K562 (cell line): ENCODE results near the gene KIAA0513. TPM values are rescaled to one million over a fixed set of nuclear protein-coding genes. Genes with fewer than 3 reads are reported as not detected.

ENCODE experiments used
- ATAC-seq: fragments of 200-7000 bp; cut with Tn5 transposase; 3 replicates; pipeline ENCODE4 v1.9.1; 2020; ENCODE audit warnings: moderate library complexity
- BruUV-seq: library from RNA; stranded (reverse); fragments of 400-500 nt; replicated peaks from 2 replicates; lab custom pipeline; 2021; lab: Mats Ljungman, UMichigan
- CTCF ChIA-PET: fragments of 300-600 bp; formaldehyde crosslinking; extraction: SDS; loops from one replicate; lab custom pipeline; 2021; ENCODE audit warnings: low intra/inter-chr PET ratio; lab: Yijun Ruan, JAX
- POLR2A ChIA-PET: fragments of 300-600, 350-650 bp; sonication (Branson Sonifier 250); formaldehyde crosslinking; extraction: SDS; loops from one replicate; lab custom pipeline; 2021; ENCODE audit warnings: antibody characterized with exemption, inconsistent platforms; lab: Yijun Ruan, JAX
- DNase-seq, 4 experiments: peaks; one replicate each; pipeline versions ENCODE4 v3.0.0 to v3.0.0-alpha.2; 2011 to 2018; ENCODE audit warnings: low spot score in 3 of 4, mixed read lengths in 3 of 4; ENCODE audit errors: extremely low read depth in 1 of 4
- FAIRE-seq: peaks from 2 replicates; lab custom pipeline; 2011; peaks lifted over from hg19 to GRCh38; lab: Jason Lieb, UNC
- H2AFZ ChIP-seq: 2 replicates; pipeline ENCODE4 v1.6.0; 2011; ENCODE audit warnings: low read depth, low read length, control low read depth, inconsistent platforms
- H3K27ac ChIP-seq: fragments of 200-600 bp; 3 replicates; pipeline ENCODE4 v1.8.0; 2011; ENCODE audit warnings: low read depth, mild to moderate bottlenecking, control low read depth, inconsistent platforms, low read length, moderate library complexity, mixed read lengths; ENCODE audit errors: extremely low read depth
- H3K27me3 ChIP-seq, 2 experiments: fragments of 300-600 bp in 1 of 2; 2 replicates in 1 of 2; 3 replicates in 1 of 2; pipeline versions ENCODE4 v1.6.0 to v1.8.0; 2011; ENCODE audit warnings: inconsistent platforms in 2 of 2, low read length in 2 of 2, mild to moderate bottlenecking in 1 of 2, mixed read lengths in 1 of 2, moderate library complexity in 1 of 2; ENCODE audit not compliant: control insufficient read depth in 2 of 2, insufficient read depth in 2 of 2
- H3K36me3 ChIP-seq: fragments of 300-600 bp; 3 replicates; pipeline ENCODE4 v1.8.0; 2011; ENCODE audit warnings: mild to moderate bottlenecking, low read length, inconsistent platforms; ENCODE audit not compliant: control insufficient read depth, insufficient read depth
- H3K4me1 ChIP-seq, 2 experiments: fragments of 200-600 bp in 1 of 2; replicated peaks in 1 of 2; 2 replicates in 1 of 2; 3 replicates in 1 of 2; pipeline versions ENCODE4 v1.5.1 to v1.8.0; 2011; ENCODE audit warnings: inconsistent platforms in 2 of 2, low read length in 2 of 2, mild to moderate bottlenecking in 1 of 2, mixed read lengths in 1 of 2, moderate library complexity in 1 of 2; ENCODE audit not compliant: control insufficient read depth in 2 of 2, insufficient read depth in 2 of 2
- H3K4me2 ChIP-seq: 2 replicates; pipeline ENCODE4 v1.6.1; 2011; ENCODE audit warnings: low read length, control low read depth, inconsistent platforms, mixed read lengths; ENCODE audit not compliant: insufficient read depth
- H3K4me3 ChIP-seq: fragments of 200-600 bp; sonication (generic), shearing (Covaris generic); 2 replicates; pipeline ENCODE4 v1.5.1; 2016; ENCODE audit warnings: control low read depth, inconsistent platforms
- H3K79me2 ChIP-seq: fragments of 200-600 bp; 3 replicates; pipeline ENCODE4 v1.8.0; 2011; ENCODE audit warnings: low read length, inconsistent platforms; ENCODE audit not compliant: control insufficient read depth, insufficient read depth
- H3K9ac ChIP-seq, 2 experiments: 2 replicates each; pipeline versions ENCODE4 v1.6.0 to v1.6.1; 2011; ENCODE audit warnings: low read depth in 2 of 2, low read length in 2 of 2, control low read depth in 1 of 2, inconsistent platforms in 1 of 2, mild to moderate bottlenecking in 1 of 2, mixed read lengths in 1 of 2; ENCODE audit not compliant: insufficient read depth in 1 of 2
- H3K9me1 ChIP-seq: one replicate; pipeline ENCODE4 v1.6.0; 2011; ENCODE audit warnings: inconsistent platforms, mild to moderate bottlenecking, low read length, moderate library complexity; ENCODE audit not compliant: control insufficient read depth, insufficient read depth
- H3K9me3 ChIP-seq: replicated peaks from 2 replicates; pipeline ENCODE4 v1.5.1; 2011; ENCODE audit warnings: low read depth, low read length, inconsistent platforms; ENCODE audit not compliant: control insufficient read depth, insufficient read depth
- H4K20me1 ChIP-seq: replicated peaks from 2 replicates; pipeline ENCODE4 v1.6.1; 2011; ENCODE audit warnings: low read length, inconsistent platforms, mixed read lengths; ENCODE audit not compliant: control insufficient read depth, insufficient read depth
- ELF4 ChIP-seq: fragments of 450-650 bp; formaldehyde crosslinking; IDR thresholded peaks from 2 replicates; pipeline ENCODE4 v1.4.0; 2022; ENCODE audit warnings: missing genetic modification characterization
- RFX5 ChIP-seq: IDR thresholded peaks from 2 replicates; pipeline ENCODE4 v1.6.1; 2011; ENCODE audit warnings: low read depth, mild to moderate bottlenecking, improper control_type of control experiment, low read length
- ZNF431 ChIP-seq: sonication (generic); formaldehyde crosslinking; IDR thresholded peaks from 2 replicates; pipeline ENCODE4 v1.8.0; 2022; ENCODE audit warnings: mild to moderate bottlenecking, missing genetic modification reagents
- ZNF780A ChIP-seq: fragments of 250-450 bp; sonication (Bioruptor Pico); IDR thresholded peaks from 2 replicates; pipeline ENCODE4 v1.5.0; 2021; ENCODE audit warnings: mild to moderate bottlenecking
- WGBS: fragments of 100-300 bp; shearing (Covaris generic); methylation state at CpG from one replicate; pipeline ENCODE4 v1.1.6; 2016; ENCODE audit warnings: low coverage, mixed read lengths; ENCODE audit not compliant: insufficient coverage; ENCODE audit errors: missing lambda C conversion rate; 5-methylcytosine and 5-hydroxymethylcytosine counted together
- in situ Hi-C: fragments of 300-500 bp; cut with MboI; formaldehyde crosslinking; loops from 4 replicates; pipeline ENCODE4 v1.15.0; 2018; ENCODE audit warnings: inconsistent platforms, mixed read lengths
- intact Hi-C: fragments of 100-400 bp; cut with micrococcal nuclease; formaldehyde crosslinking; loops from 2 replicates; pipeline ENCODE4 v1.14.2; 2022
- polyA plus RNA-seq, 8 experiments: library from polyadenylated mRNA; depleted of rRNA in 4 of 8; stranded (reverse) in 5 of 8; unstranded in 3 of 8; fragments of >200 nt; fragmentation: Nextera tagmentation in 2 of 8; fragmentation: Illumina TruSeq in 1 of 8; extraction: Ambion mirVana in 2 of 8; extraction: Trizol in 1 of 8; gene quantifications; 2 replicates each; pipeline versions ENCODE4 v1.2.1 to v1.2.3, GENCODE V29; 2011 to 2014; ENCODE audit warnings: inconsistent platforms in 1 of 8, missing spikeins in 1 of 8
- total RNA-seq, 7 experiments: library from RNA; depleted of rRNA in 6 of 7; stranded (reverse); fragments of >200 nt in 6 of 7; fragmentation: Illumina TruSeq in 2 of 7; extraction: Trizol in 2 of 7; gene quantifications; 2 replicates each; pipeline versions ENCODE4 v1.2.1 to v1.2.3, GENCODE V29; 2011 to 2021; ENCODE audit warnings: low replicate concordance in 1 of 7
- TF ChIP-seq, protein P1 (sequence below): fragments of 450-650 bp; IDR thresholded peaks from 2 replicates; pipeline ENCODE4 v1.6.1; 2018; ENCODE audit warnings: mild to moderate bottlenecking, low read depth; ENCODE audit not compliant: partially characterized antibody
- TF ChIP-seq, protein P2 (sequence below): sonication (generic); formaldehyde crosslinking; IDR thresholded peaks from 2 replicates; pipeline ENCODE4 v1.8.1; 2023; ENCODE audit warnings: mild to moderate bottlenecking, missing genetic modification reagents, moderate library complexity
- TF ChIP-seq, protein P3 (sequence below): sonication (generic); formaldehyde crosslinking; IDR thresholded peaks from 2 replicates; pipeline ENCODE4 v1.8.0; 2022; ENCODE audit warnings: mild to moderate bottlenecking, missing genetic modification reagents
- TF ChIP-seq, protein P4 (sequence below): fragments of 150-350 bp; conservative IDR thresholded peaks from 2 replicates; pipeline ENCODE4 v1.6.1; 2014; ENCODE audit warnings: low read length
- TF ChIP-seq, protein P5 (sequence below), 2 experiments: fragments of 450-650 bp; IDR thresholded peaks; 2 replicates each; pipeline ENCODE4 v1.6.1; 2018; ENCODE audit warnings: mild to moderate bottlenecking in 2 of 2, low read depth in 1 of 2; ENCODE audit not compliant: partially characterized antibody in 2 of 2

The KIAA0513 gene
- total and polyA plus RNA-seq, 9 of the 15 experiments (the other 6 are each of a cell fraction or from before 2014, with no cell fraction given), result 0.18 to 13.7 (median 10.2) TPM

DNA sequence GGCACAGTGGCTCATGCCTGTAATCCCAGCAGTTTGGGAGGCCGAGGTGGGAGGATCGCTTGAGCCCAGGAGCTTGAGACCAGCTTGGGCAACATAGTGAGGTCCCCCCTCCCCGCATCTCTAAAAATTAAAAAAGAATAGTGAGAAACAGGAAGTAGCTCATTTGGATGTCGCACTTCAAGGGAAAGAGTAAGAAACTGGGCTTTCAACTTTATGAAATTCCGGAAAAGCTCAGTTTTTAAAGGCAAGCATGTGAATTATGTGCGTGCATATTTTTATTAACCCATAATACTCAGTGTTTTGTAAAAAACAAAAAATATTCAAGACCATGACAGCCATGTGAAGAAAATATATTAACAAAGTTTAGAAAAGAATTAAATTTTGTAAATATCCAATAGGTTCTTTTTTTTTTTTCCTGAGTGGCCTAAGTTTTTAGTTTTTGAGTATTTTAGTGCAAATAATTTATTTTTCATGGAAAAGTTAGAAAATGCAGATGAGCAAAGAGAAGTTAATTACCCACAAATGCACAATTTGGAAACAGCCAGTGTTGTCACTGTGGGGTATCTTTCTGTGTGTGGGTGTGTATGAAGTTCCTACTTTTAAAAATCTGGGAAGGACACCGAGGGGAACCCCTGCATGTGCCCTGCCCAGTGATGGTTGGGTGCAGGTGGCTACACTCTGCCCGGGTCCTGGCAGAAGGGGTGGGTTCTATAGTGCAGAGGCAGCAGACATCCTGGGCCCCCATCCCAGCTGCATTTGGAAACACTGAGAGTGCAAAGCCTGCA is 44.7 kb downstream of the KIAA0513 start:
- BruUV-seq, result no TSS peak
- no peaks in the 10 kb centered on the region; the same call in 1 of the 2 replicates for H4K20me1 ChIP-seq
- no peaks in the 10 kb centered on the region for H3K27me3 ChIP-seq
- H3K9ac ChIP-seq, result no peak overlapping the region
- H3K4me1 ChIP-seq, result peaks cover 0 to 15% of the 10 kb centered on the region in 2 experiments; a peak in 2 of 5 replicates
- no peak overlapping the region for H3K27ac ChIP-seq
- H3K4me3 ChIP-seq, result no peak overlapping the region
- H3K36me3 ChIP-seq, result peaks cover 57% of the 10 kb centered on the region; the same call in 2 of the 3 replicates
- H3K4me2 ChIP-seq, result no peak overlapping the region
- DNase-seq (no peak), FAIRE-seq (no peak), ATAC-seq (no peak)
- H3K9me1 ChIP-seq, result no peaks in the 10 kb centered on the region
- H3K79me2 ChIP-seq, result no peaks in the 10 kb centered on the region
- intact Hi-C loops, result no loop called here
- no peak overlapping the region for H2AFZ ChIP-seq
- in situ Hi-C loops, result no loop called here
- 69% methylated on average over 8 of the region's 8 CpGs for WGBS
- H3K9me3 ChIP-seq, result no peaks in the 10 kb centered on the region
- ChIA-PET CTCF (no interaction called here), POLR2A (interaction anchor here (0.6 to 1.4 kb wide), 5 partner anchors 13 to 602 kb away, joined by 3 to 5 read pairs (median 3); no protein-coding TSS in a partner anchor)
- no peak for TF ChIP-seq ELF4 (CRISPR knock-in tag)
- TF ChIP-seq ZNF780A, result no peak
- no peak for TF ChIP-seq RFX5
- TF ChIP-seq, protein P1, sequence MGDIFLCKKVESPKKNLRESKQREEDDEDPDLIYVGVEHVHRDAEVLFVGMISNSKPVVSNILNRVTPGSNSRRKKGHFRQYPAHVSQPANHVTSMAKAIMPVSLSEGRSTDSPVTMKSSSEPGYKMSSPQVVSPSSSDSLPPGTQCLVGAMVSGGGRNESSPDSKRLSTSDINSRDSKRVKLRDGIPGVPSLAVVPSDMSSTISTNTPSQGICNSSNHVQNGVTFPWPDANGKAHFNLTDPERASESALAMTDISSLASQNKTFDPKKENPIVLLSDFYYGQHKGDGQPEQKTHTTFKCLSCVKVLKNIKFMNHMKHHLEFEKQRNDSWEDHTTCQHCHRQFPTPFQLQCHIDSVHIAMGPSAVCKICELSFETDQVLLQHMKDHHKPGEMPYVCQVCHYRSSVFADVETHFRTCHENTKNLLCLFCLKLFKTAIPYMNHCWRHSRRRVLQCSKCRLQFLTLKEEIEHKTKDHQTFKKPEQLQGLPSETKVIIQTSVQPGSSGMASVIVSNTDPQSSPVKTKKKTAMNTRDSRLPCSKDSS, result no peak
- TF ChIP-seq, protein P2, sequence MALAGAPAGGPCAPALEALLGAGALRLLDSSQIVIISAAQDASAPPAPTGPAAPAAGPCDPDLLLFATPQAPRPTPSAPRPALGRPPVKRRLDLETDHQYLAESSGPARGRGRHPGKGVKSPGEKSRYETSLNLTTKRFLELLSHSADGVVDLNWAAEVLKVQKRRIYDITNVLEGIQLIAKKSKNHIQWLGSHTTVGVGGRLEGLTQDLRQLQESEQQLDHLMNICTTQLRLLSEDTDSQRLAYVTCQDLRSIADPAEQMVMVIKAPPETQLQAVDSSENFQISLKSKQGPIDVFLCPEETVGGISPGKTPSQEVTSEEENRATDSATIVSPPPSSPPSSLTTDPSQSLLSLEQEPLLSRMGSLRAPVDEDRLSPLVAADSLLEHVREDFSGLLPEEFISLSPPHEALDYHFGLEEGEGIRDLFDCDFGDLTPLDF (CRISPR knock-in tag), result no peak
- TF ChIP-seq, protein P3, sequence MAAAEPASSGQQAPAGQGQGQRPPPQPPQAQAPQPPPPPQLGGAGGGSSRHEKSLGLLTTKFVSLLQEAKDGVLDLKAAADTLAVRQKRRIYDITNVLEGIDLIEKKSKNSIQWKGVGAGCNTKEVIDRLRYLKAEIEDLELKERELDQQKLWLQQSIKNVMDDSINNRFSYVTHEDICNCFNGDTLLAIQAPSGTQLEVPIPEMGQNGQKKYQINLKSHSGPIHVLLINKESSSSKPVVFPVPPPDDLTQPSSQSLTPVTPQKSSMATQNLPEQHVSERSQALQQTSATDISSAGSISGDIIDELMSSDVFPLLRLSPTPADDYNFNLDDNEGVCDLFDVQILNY (CRISPR knock-in tag), result no peak
- no peak for TF ChIP-seq ZNF431 (CRISPR knock-in tag)
- TF ChIP-seq, protein P4, sequence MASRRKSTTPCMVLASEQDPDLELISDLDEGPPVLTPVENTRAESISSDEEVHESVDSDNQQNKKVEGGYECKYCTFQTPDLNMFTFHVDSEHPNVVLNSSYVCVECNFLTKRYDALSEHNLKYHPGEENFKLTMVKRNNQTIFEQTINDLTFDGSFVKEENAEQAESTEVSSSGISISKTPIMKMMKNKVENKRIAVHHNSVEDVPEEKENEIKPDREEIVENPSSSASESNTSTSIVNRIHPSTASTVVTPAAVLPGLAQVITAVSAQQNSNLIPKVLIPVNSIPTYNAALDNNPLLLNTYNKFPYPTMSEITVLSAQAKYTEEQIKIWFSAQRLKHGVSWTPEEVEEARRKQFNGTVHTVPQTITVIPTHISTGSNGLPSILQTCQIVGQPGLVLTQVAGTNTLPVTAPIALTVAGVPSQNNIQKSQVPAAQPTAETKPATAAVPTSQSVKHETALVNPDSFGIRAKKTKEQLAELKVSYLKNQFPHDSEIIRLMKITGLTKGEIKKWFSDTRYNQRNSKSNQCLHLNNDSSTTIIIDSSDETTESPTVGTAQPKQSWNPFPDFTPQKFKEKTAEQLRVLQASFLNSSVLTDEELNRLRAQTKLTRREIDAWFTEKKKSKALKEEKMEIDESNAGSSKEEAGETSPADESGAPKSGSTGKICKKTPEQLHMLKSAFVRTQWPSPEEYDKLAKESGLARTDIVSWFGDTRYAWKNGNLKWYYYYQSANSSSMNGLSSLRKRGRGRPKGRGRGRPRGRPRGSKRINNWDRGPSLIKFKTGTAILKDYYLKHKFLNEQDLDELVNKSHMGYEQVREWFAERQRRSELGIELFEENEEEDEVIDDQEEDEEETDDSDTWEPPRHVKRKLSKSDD, result no peak
- TF ChIP-seq, protein P5, sequence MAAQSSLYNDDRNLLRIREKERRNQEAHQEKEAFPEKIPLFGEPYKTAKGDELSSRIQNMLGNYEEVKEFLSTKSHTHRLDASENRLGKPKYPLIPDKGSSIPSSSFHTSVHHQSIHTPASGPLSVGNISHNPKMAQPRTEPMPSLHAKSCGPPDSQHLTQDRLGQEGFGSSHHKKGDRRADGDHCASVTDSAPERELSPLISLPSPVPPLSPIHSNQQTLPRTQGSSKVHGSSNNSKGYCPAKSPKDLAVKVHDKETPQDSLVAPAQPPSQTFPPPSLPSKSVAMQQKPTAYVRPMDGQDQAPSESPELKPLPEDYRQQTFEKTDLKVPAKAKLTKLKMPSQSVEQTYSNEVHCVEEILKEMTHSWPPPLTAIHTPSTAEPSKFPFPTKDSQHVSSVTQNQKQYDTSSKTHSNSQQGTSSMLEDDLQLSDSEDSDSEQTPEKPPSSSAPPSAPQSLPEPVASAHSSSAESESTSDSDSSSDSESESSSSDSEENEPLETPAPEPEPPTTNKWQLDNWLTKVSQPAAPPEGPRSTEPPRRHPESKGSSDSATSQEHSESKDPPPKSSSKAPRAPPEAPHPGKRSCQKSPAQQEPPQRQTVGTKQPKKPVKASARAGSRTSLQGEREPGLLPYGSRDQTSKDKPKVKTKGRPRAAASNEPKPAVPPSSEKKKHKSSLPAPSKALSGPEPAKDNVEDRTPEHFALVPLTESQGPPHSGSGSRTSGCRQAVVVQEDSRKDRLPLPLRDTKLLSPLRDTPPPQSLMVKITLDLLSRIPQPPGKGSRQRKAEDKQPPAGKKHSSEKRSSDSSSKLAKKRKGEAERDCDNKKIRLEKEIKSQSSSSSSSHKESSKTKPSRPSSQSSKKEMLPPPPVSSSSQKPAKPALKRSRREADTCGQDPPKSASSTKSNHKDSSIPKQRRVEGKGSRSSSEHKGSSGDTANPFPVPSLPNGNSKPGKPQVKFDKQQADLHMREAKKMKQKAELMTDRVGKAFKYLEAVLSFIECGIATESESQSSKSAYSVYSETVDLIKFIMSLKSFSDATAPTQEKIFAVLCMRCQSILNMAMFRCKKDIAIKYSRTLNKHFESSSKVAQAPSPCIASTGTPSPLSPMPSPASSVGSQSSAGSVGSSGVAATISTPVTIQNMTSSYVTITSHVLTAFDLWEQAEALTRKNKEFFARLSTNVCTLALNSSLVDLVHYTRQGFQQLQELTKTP (IDR thresholded peaks at IDR 0.05; ENCODE audit: low read depth in 1 of 2, partially characterized antibody in 2 of 2), result no peak
